Fibroblast of skin of left quadriceps (primary cell): ENCODE data around the gene MRM1.

Experiments
- DNase-seq, 2 experiments: peaks; one replicate each; pipeline ENCODE4 v3.0.0-alpha.2; 2013; ENCODE audit warnings: low read depth in 2 of 2

MRM1 gene

DNA sequence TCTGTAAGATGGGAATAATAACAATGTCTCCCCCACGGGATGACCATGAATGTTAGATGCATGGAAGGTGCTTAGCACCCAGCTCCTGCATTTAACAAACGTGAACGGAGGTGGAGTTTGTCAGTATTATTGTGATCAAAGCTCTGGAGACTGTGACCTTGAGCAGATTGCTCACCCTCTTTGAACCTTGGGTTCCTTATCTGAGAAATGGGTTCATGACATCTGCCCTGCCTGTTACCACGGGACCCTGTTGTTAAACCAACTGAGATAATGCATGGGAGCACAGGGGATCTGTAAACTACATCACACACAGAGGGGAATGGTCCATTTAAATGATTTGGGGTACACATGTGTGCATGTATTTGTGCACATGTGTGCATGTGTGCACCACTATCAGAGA lies 29.6 kb downstream of the MRM1 start:
- no peak for DNase-seq

GRCh38 chr17:36632916-36633771 lies 31.8 kb downstream of the MRM1 start:
- DNase-seq: no peak

DNA sequence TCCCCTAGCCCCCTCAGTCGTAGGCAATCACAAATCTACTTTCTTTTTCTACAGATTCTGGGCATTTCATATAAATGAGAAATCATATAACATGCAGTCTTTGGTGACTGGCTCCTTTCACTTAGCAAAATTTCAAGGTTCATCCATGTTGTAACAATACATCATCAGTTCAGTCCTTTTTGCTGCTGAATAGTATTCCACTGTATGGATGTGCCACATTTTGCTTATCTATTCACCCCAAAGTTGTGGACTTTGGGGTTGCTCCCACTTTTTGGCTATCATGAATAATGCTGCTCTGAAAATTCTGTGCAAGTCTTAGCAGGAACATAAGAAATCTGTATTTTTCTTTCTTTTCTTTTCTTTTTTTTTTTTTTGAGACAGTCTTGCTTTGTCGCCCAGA lies 39.0 kb downstream of the MRM1 start:
- DNase-seq: no peak

DNA sequence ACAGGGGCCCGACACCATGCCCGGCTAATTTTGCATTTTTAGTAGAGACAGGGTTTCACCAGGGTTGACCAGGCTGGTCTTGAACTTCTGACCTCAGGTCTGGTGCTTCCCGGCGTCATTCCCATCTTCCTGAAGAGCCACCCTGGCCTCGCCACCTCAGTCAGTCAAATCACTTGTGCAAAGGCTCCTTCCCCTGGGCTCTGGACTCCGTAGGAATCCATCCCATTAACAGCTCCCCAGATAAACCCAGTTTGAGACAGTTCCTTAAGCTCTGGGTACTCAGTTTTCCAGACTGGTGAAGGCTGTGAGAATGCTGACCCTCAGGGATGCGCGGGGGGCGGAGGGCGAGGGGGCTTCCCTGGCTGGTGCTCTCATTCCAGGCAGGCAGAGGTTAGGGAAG lies 39.5 kb downstream of the MRM1 start:
- no peak for DNase-seq

DNA sequence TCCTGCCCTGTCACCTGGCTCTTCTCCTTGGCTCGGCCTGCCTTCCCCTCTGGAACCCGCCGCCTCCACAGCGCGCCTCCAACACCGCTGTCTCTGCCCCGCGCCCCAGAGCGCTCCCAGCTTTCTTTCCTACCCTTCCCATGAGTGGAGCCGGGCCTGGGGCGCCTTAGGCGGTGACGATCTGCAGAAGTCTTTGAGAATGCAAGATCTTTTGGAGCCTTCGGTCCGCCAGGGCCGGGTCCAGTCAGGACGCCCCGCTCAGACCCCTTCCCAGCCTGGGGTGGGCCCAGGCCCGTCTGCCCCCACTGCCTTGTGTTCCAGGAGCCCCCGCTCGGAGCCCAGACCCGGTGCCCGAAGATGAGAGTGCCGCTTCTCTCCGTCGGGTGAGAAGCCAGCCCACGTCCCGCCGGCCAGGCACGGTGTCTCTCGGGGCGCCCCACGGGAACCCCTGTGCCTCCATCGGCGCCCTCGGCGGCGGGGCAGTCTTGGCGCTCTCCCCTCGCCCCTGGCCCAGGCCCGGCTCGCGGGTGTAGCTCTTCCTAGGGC lies 40.0 kb downstream of the MRM1 start:
- DNase-seq: no peak

DNA sequence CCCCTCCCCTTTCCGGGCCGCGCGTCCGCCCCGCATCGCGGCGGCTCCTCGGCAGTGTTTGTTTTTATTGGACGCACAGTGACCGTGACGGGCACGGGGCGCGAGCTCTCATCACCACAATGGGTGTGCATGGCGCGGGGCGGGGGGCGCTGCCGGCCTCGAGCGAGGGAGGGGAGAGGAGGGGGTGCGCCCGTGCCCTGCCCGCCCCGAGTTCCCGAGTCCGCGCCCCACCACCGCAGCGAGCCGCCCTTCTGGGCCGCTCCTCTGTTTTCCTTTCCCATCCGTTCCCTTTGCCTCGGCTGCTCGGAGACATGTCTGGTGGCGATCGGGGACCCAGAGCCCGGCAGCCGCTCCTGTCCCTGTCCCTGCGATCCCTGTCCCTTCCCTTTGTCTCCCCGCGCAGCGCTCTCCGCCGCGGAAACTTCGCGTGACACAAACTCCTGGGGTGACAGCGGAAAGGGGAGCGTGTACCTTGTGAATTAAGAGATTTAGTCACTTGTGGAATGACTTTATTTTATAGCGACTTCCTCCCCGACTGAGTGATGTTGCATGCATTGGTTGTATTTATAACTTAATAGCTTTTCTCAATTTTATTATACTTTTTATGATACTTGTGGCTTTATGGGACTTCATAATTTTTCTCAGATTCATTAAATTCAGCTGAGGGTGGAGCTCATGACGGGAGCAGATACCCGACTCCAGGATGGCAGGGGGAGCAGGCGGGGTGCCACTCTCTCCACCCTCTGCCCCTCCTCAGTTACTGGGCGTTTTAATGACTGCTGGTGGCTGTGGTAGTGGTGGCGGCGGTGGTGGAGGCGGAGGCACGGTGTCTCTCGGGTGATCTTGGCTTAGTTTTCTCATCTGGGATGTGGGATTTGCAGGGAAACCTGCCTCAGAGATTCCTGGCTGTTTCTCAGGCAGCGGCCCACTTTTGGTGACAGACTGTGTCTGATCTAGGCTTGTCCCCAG lies 40.8 kb downstream of the MRM1 start:
- no peak for DNase-seq

GRCh38 chr17:36643086-36643685 lies 41.8 kb downstream of the MRM1 start:
- no peak for DNase-seq

DNA sequence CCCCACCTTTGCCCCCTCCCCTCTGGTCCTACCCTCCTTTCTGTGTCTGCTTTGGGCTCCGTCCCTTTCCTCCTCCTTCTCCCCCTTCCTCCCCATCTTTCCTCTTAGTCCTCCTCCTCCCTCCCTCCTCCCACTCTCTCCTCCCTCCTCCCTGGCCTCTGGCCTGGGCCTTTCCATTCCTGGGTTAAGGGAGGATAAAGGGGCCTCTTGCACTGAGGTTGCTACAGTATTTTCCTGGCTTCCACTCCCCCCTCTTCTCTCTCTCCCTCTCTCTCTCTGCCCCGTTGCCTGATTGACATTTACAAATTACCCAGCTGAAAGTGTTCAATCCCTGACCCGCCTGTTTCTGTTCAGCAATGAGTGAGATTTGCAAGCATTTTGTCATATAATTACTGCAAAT lies 44.0 kb downstream of the MRM1 start:
- no peak for DNase-seq

GRCh38 chr17:36647636-36648035 lies 46.3 kb downstream of the MRM1 start:
- no peak for DNase-seq

DNA sequence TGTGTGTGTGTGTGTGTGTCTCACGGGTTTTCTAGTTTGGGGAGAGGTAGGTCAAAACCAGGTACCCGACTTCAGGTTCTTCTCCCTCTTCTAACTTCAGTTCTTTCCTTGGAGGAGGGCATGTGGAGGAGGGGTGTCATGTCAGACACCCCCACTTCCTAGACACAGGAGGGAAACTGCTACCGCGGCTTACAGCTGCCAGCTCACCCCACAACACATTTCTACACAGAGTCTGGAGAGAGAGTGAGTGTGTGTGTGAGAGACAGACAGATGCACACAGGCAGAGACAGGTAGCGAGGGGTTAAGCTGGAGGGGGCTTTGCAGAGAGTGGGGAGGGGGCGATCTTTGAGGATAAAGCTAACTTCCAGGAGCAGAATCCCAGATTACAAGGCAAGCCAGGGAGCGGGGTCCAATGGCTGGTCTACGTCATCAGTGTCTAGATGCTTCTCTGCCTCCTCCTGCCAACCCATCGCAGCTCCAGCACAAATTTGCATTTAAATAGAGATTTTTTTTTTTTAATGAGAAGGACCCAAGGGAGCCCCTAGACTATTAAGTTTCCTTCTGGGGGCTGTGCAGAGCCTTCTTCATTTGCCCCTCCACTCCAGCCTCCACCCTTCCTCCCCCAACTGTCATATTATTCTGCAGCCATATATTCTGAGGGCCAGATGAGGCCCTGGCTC lies 48.9 kb downstream of the MRM1 start:
- no peak for DNase-seq

- no peak for DNase-seq
These were observed 52.0 kb downstream of the MRM1 start for GRCh38 chr17:36653374-36653773.

DNA sequence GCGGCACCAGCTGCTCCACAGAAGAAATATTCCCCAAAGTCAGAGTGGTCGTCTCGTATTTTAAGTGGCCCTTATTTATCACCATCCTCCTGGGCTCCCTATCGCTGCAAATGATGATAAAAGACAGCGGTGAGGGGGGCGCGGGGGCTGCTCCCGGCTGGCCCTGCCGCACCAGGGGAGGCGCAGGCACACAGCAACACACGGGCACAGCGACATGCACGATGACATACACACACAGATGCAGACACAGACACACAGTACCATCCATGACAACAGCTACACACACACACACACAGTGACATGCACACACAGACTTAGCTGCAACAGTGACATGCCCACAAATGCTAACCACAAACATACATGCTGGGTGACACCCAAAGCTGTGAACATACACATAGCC lies 52.5 kb downstream of the MRM1 start:
- no peak for DNase-seq

GRCh38 chr17:36655726-36656125 lies 54.3 kb downstream of the MRM1 start:
- no peak for DNase-seq

DNA sequence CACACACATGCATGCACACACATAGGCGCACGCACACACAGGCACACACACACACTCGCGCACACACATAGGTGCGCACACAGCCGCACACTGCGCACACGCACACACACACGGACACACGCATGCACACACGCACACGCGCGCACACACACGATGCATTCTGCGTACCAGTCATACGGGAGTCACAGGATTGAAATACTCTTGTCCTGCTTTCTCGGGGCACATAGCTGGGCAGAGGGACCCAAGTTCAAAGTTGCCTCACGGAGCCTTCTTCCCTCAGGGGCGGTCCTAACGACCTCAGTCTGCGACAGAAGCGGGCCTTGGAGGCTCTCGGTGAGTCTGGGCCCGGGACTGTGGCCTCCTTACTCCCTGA lies 56.0 kb downstream of the MRM1 start:
- no peak for DNase-seq

GRCh38 chr17:36657763-36658490 lies 56.5 kb downstream of the MRM1 start:
- no peak for DNase-seq
